ENCODE results near the gene ADA. TPM values are rescaled to one million over a fixed set of nuclear protein-coding genes. Genes with fewer than 3 reads are reported as not detected.

ADA gene
- total and polyA plus RNA-seq, 9 of the 15 experiments (the other 6 are each of a cell fraction or from before 2014, with no cell fraction given), result 2.4 to 26.1 (median 5.3) TPM

- no peak for TF ChIP-seq TSC22D4 (tag; IDR thresholded peaks at IDR 0.05)
- no peak for TF ChIP-seq PYGO2 (tag; IDR thresholded peaks at IDR 0.05)
- no peak for TF ChIP-seq BDP1 (IDR thresholded peaks at IDR 0.05; ENCODE audit: insufficient read depth, insufficient read length)
- TF ChIP-seq HSF4 (CRISPR knock-in tag; IDR thresholded peaks at IDR 0.05; ENCODE audit: borderline replicate concordance), result no peak
- TF ChIP-seq SLC30A9 (CRISPR knock-in tag; IDR thresholded peaks at IDR 0.05), result no peak
- TF ChIP-seq ETV1 (tag; conservative IDR thresholded peaks at IDR 0.05; ENCODE audit: low read depth), result peak; percentile 41; the same call in 1 of the 2 replicates
- TF ChIP-seq, protein P1, sequence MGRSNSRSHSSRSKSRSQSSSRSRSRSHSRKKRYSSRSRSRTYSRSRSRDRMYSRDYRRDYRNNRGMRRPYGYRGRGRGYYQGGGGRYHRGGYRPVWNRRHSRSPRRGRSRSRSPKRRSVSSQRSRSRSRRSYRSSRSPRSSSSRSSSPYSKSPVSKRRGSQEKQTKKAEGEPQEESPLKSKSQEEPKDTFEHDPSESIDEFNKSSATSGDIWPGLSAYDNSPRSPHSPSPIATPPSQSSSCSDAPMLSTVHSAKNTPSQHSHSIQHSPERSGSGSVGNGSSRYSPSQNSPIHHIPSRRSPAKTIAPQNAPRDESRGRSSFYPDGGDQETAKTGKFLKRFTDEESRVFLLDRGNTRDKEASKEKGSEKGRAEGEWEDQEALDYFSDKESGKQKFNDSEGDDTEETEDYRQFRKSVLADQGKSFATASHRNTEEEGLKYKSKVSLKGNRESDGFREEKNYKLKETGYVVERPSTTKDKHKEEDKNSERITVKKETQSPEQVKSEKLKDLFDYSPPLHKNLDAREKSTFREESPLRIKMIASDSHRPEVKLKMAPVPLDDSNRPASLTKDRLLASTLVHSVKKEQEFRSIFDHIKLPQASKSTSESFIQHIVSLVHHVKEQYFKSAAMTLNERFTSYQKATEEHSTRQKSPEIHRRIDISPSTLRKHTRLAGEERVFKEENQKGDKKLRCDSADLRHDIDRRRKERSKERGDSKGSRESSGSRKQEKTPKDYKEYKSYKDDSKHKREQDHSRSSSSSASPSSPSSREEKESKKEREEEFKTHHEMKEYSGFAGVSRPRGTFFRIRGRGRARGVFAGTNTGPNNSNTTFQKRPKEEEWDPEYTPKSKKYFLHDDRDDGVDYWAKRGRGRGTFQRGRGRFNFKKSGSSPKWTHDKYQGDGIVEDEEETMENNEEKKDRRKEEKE (IDR thresholded peaks at IDR 0.05; ENCODE audit: borderline replicate concordance in 1 of 2, control insufficient read depth in 1 of 2, low read depth in 2 of 2, low read length in 1 of 2), result no peak
- no peak for TF ChIP-seq ERF (CRISPR knock-in tag; IDR thresholded peaks at IDR 0.05)
- peak; percentile 85; the same call in 1 of the 2 replicates for TF ChIP-seq KLF13 (tag; IDR thresholded peaks at IDR 0.05; ENCODE audit: borderline replicate concordance, low read depth)
- TF ChIP-seq PRPF4 (IDR thresholded peaks at IDR 0.05; ENCODE audit: insufficient read depth, low read depth, low read length, poor library complexity, severe bottlenecking), result no peak
- TF ChIP-seq, protein P2, sequence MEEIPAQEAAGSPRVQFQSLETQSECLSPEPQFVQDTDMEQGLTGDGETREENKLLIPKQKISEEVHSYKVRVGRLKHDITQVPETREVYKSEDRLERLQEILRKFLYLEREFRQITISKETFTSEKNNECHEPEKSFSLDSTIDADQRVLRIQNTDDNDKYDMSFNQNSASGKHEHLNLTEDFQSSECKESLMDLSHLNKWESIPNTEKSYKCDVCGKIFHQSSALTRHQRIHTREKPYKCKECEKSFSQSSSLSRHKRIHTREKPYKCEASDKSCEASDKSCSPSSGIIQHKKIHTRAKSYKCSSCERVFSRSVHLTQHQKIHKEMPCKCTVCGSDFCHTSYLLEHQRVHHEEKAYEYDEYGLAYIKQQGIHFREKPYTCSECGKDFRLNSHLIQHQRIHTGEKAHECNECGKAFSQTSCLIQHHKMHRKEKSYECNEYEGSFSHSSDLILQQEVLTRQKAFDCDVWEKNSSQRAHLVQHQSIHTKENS (CRISPR knock-in tag; IDR thresholded peaks at IDR 0.05), result no peak
- TF ChIP-seq HOXB6 (CRISPR knock-in tag; IDR thresholded peaks at IDR 0.05; ENCODE audit: borderline replicate concordance), result no peak
- TF ChIP-seq SIX5 (IDR thresholded peaks at IDR 0.05; ENCODE audit: borderline replicate concordance in 1 of 2, insufficient read depth in 1 of 2, low read depth in 1 of 2, low read length in 2 of 2), result no peak
- TF ChIP-seq MTF1 (CRISPR knock-in tag; IDR thresholded peaks at IDR 0.05; ENCODE audit: borderline replicate concordance), result no peak
- TF ChIP-seq ZNF77 (CRISPR knock-in tag; IDR thresholded peaks at IDR 0.05), result no peak
- TF ChIP-seq RBBP5 (IDR thresholded peaks at IDR 0.05; ENCODE audit: borderline replicate concordance, insufficient read depth, low read length, poor library complexity, severe bottlenecking), result no peak
- no peak for TF ChIP-seq ZNF232 (CRISPR knock-in tag; IDR thresholded peaks at IDR 0.05)
- TF ChIP-seq SMARCA4 (IDR thresholded peaks at IDR 0.05), result no peak
- TF ChIP-seq ATF6 (CRISPR knock-in tag; IDR thresholded peaks at IDR 0.05), result no peak
- TF ChIP-seq, protein P3, sequence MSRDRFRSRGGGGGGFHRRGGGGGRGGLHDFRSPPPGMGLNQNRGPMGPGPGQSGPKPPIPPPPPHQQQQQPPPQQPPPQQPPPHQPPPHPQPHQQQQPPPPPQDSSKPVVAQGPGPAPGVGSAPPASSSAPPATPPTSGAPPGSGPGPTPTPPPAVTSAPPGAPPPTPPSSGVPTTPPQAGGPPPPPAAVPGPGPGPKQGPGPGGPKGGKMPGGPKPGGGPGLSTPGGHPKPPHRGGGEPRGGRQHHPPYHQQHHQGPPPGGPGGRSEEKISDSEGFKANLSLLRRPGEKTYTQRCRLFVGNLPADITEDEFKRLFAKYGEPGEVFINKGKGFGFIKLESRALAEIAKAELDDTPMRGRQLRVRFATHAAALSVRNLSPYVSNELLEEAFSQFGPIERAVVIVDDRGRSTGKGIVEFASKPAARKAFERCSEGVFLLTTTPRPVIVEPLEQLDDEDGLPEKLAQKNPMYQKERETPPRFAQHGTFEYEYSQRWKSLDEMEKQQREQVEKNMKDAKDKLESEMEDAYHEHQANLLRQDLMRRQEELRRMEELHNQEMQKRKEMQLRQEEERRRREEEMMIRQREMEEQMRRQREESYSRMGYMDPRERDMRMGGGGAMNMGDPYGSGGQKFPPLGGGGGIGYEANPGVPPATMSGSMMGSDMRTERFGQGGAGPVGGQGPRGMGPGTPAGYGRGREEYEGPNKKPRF (IDR thresholded peaks at IDR 0.05; ENCODE audit: low read depth, low read length), result no peak
These were observed 34.9 kb downstream of the ADA start (continued) for GRCh38 chr20:44616604-44616964.
